ENCODE measurements around the gene SULF2. TPM values are rescaled to one million over a fixed set of nuclear protein-coding genes. Genes with fewer than 3 reads are reported as not detected.

SULF2 gene
- total RNA-seq, 1 donor from 2014 or later: 35.1 TPM

GRCh38 chr20:47748823-47749222 is 36.5 kb downstream of the SULF2 start:
- DNase-seq (no peak), ATAC-seq (peak; percentile 59)
- intact Hi-C loops (cut with micrococcal nuclease): no loop called here

- ATAC-seq (no peak), DNase-seq (no peak)
- intact Hi-C loops (cut with micrococcal nuclease): no loop called here
Observed at GRCh38 chr20:47748069-47748468, 37.2 kb downstream of the SULF2 start.

DNA sequence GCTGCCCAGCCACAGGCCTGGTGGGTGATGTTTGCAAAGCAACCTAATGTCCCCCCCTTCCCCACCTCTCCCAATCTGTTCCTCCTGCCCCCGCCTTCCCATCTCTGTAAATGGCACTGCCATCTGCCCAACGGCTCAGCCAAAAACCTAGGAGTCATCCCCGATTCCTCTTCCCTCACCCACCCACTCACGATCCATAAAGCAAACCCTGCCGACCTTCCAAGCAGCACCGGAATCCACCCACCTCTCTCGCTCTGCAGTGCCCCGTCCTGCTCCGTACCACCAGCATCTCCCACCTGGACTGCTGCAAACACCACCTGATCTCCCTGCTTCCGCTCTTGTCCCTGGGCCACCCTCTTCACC is 37.6 kb downstream of the SULF2 start:
- DNase-seq (no peak), ATAC-seq (no peak)
- intact Hi-C loops (cut with micrococcal nuclease): no loop called here

GRCh38 chr20:47744803-47745202 is 40.5 kb downstream of the SULF2 start:
- no peak for DNase-seq
- ATAC-seq: no peak
- intact Hi-C loops (cut with micrococcal nuclease): no loop called here

- DNase-seq (no peak), ATAC-seq (no peak)
- intact Hi-C loops (cut with micrococcal nuclease): no loop called here
Observed at GRCh38 chr20:47743671-47744070, 41.6 kb downstream of the SULF2 start.

DNA sequence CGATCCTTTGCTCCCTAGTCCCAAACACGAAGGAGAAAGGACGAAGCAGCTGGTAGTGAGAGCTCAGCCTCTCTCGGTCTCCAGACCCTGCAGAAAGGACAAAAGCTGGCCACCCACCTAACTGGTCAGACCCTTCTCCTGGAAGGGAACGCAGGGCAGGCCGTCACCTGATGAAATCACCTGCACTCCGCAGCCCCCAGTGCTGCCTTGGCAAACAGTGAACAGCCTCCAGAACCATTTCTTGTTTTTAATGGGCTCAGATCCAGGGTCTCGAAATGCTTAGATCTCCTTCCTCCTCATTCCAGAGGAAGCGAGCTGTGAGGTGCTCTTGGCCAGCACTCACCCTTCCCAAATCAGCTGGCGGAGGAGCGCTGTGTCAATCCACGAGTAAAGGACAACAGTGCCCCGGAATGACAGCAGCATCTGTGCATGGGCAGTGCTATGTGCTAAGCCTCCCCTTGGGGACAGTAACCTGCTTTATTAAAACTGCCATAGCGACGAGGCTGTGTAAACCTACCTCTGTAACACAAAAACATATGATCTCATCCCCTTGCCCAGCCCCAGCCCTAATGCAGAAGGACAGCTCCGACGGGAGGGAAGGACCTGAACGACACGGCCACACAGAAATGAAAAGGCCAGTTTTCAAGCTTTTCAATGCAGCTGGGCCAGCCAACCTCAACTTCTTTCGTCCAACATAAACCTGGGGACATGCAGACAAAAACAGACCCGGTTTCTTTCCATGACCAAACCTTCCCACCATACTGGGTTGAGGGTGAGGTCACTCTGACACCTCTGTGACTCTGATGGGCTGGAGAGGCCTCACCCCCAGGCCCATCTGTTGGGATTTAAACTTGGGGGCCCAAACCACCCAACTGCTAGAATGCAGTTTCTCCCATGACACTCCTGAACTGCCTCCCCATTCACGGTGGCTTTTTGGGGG is 43.3 kb downstream of the SULF2 start:
- intact Hi-C loops (cut with micrococcal nuclease): no loop called here
- no peak for DNase-seq
- peak; percentile 35 for ATAC-seq

- ATAC-seq: peak; percentile 61
- intact Hi-C loops (cut with micrococcal nuclease): no loop called here
- DNase-seq: peak; percentile 46
Observed at GRCh38 chr20:47740862-47741184, 44.5 kb downstream of the SULF2 start.

GRCh38 chr20:47740121-47740861 is 45.0 kb downstream of the SULF2 start:
- no peak for DNase-seq
- intact Hi-C loops (cut with micrococcal nuclease): no loop called here
- no peak for ATAC-seq

GRCh38 chr20:47737923-47738322 is 47.4 kb downstream of the SULF2 start:
- ATAC-seq (no peak), DNase-seq (no peak)
- intact Hi-C loops (cut with micrococcal nuclease): no loop called here

- no peak for DNase-seq
Observed at GRCh38 chr20:47736570-47737152, 48.6 kb downstream of the SULF2 start.

DNA sequence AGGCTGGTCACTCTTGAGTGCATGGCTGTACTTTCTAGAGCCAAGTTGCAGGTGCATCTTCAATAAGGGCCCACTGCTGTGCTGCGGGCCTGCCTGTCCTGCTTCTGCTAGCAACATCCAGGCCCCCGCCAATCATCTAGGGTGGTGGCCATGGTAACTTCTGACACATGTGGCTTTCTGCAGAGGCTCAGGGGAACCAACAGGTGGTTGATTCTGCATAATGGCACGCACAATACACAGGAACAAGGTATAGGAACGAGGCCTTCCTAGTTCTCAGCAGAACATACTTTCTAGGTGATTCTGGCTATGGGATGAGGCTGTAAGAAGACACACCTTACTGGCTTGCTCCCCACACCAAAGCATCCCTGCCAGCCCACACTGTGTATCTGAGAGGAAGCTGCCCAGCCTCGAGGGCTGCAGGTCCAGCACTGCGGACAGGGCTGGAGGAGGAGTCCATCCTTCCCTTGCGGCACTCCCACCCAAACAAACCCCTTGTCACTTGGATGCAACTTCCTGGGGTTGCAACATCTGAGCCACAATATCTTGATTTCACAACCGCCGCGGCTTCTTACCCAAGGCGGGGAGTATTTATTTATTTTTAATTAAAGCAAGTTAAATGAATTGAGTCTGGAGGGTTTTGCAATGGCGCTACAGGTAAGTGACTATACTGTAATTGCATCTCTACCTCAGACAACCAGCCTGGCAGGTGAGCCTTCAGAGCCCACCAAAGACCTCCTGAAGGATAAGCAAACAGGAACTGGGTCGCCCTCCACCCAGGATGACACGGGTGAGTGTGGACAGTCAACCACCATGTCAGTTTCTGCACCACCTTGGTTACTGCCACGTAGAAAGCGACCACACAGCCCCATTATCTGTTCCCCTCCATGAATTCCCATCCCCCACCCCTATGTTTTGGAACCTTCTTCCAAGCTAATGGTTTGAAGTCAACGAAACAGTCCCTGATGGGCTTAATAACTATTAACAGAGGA is 49.6 kb downstream of the SULF2 start:
- ATAC-seq: peak; percentile 80
- intact Hi-C loops (cut with micrococcal nuclease): no loop called here

More at GRCh38 chr20:47736570-47737152, 48.6 kb downstream of the SULF2 start:
- intact Hi-C loops (cut with micrococcal nuclease): no loop called here
- ATAC-seq: no peak

GRCh38 chr20:47734870-47735269 is 50.4 kb downstream of the SULF2 start:
- intact Hi-C loops (cut with micrococcal nuclease): no loop called here
- DNase-seq: no peak
- ATAC-seq: no peak

More for the DNA sequence above, 49.6 kb downstream of the SULF2 start:
- peak; percentile 52 for DNase-seq

DNA sequence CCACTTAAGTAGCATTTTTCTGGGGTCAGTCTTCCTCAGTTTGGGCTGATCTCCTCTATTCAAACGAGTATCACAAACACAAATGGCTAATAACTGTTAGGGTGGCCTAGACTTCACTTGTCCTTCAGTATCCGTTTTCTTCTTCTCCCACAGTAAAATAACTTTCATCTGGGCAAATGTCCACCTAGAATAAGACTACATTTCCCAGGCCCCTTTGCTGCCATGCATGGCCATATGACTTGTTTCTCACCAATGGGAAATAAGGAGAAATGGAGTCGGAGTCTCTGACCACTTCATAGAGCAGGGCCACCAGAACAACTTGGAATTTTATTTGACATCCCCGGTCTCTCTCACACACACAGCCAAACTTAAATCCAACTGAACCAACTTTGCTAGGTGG is 51.4 kb downstream of the SULF2 start:
- ATAC-seq: no peak
- intact Hi-C loops (cut with micrococcal nuclease): no loop called here
- DNase-seq: no peak

- intact Hi-C loops (cut with micrococcal nuclease): no loop called here
- ATAC-seq (no peak), DNase-seq (no peak)
Observed at GRCh38 chr20:47730744-47731143, 54.5 kb downstream of the SULF2 start.

GRCh38 chr20:47729472-47729871 is 55.8 kb downstream of the SULF2 start:
- ATAC-seq (no peak), DNase-seq (no peak)
- intact Hi-C loops (cut with micrococcal nuclease): no loop called here

GRCh38 chr20:47727909-47728361 is 57.3 kb downstream of the SULF2 start:
- peak; percentile 41 for DNase-seq
- intact Hi-C loops (cut with micrococcal nuclease): no loop called here
- peak; percentile 32 for ATAC-seq

- DNase-seq (peak; percentile 56), ATAC-seq (peak; percentile 86)
- intact Hi-C loops (cut with micrococcal nuclease): no loop called here
Observed at GRCh38 chr20:47727170-47727880, 58.0 kb downstream of the SULF2 start.

DNA sequence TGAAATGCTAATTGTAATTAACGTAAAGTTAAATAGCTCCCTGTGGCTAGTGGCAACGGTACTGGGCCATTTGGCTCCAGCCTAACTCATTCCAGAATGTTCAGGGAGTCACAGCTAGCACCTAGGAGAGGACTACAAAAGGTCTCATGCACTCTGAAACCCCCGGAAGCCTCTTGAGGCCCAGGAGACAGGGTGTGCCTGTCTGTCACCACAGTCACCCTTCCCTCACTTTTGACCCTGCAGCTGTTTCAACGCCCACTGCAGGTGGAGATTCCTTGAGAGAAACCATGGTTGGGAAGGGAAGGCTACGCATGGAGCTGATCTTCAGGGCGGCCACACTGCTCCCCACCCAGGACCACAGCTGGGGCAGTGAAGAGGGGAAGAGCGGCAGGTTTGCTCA is 58.6 kb downstream of the SULF2 start:
- intact Hi-C loops (cut with micrococcal nuclease): no loop called here
- DNase-seq: no peak

More for the DNA sequence above, 58.6 kb downstream of the SULF2 start:
- no peak for ATAC-seq

All from left ventricle myocardium superior (tissue), 1 donor.